Mesenchymal stem cell (in vitro differentiated cells and primary cell): ENCODE results near the gene WSCD1.
A peak's percentile ranks its signal among the peaks of the same experiment; 100 is the strongest.

Experiments
- DNase-seq: peaks from one replicate; pipeline ENCODE4 v3.0.0-alpha.2; 2013
- H2AFZ ChIP-seq: one replicate; pipeline ENCODE4 v1.6.1; 2013; ENCODE audit warnings: low read depth, mild to moderate bottlenecking, control low read depth, inconsistent platforms, low read length, moderate library complexity
- H2AK5ac ChIP-seq: 2 replicates; pipeline ENCODE4 v1.6.1; 2013; ENCODE audit warnings: low read length, moderate library complexity, mild to moderate bottlenecking, inconsistent platforms; ENCODE audit not compliant: severe bottlenecking
- H2BK120ac ChIP-seq: one replicate; pipeline ENCODE4 v1.6.1; 2013; ENCODE audit warnings: low read depth, mild to moderate bottlenecking, inconsistent platforms, low read length, moderate library complexity
- H2BK12ac ChIP-seq, 2 experiments: one replicate each; pipeline ENCODE4 v1.6.1; 2013; ENCODE audit warnings: inconsistent platforms in 2 of 2, low read length in 2 of 2, mild to moderate bottlenecking in 2 of 2, moderate library complexity in 2 of 2, control low read depth in 1 of 2
- H2BK15ac ChIP-seq: one replicate; pipeline ENCODE4 v1.6.1; 2013; ENCODE audit warnings: mild to moderate bottlenecking, low read depth, inconsistent platforms; ENCODE audit not compliant: poor library complexity, severe bottlenecking
- H2BK5ac ChIP-seq: 2 replicates; pipeline ENCODE4 v1.6.1; 2013; ENCODE audit warnings: low read depth, mild to moderate bottlenecking, low read length, control low read depth, inconsistent platforms; ENCODE audit not compliant: poor library complexity, severe bottlenecking
- H3K14ac ChIP-seq, 2 experiments: one replicate each; pipeline ENCODE4 v1.6.1; 2013; ENCODE audit warnings: inconsistent platforms in 2 of 2, low read length in 2 of 2, control low read depth in 1 of 2, mild to moderate bottlenecking in 1 of 2, moderate library complexity in 1 of 2
- H3K18ac ChIP-seq, 2 experiments: one replicate each; pipeline ENCODE4 v1.6.1; 2013; ENCODE audit warnings: inconsistent platforms in 2 of 2, low read length in 2 of 2, control low read depth in 1 of 2, low read depth in 1 of 2, mild to moderate bottlenecking in 1 of 2
- H3K23ac ChIP-seq, 2 experiments: one replicate each; pipeline ENCODE4 v1.6.1; 2013; ENCODE audit warnings: inconsistent platforms in 2 of 2, low read length in 2 of 2, mild to moderate bottlenecking in 2 of 2, moderate library complexity in 2 of 2, control low read depth in 1 of 2
- H3K27ac ChIP-seq: 2 replicates; pipeline ENCODE4 v1.5.1; 2013; ENCODE audit warnings: mild to moderate bottlenecking, moderate library complexity, low read length, control low read depth, inconsistent platforms; ENCODE audit not compliant: poor library complexity, severe bottlenecking
- H3K27me3 ChIP-seq, 2 experiments: 2 replicates each; pipeline versions ENCODE4 v1.6.1 to v1.7.0; 2013; ENCODE audit warnings: low read length in 2 of 2, mild to moderate bottlenecking in 2 of 2, moderate library complexity in 2 of 2, control low read depth in 1 of 2, inconsistent platforms in 1 of 2; ENCODE audit not compliant: control insufficient read depth in 1 of 2, insufficient read depth in 1 of 2
- H3K36me3 ChIP-seq, 2 experiments: 2 replicates each; pipeline versions ENCODE4 v1.6.1 to v1.7.0; 2013; ENCODE audit warnings: low read length in 2 of 2, control low read depth in 1 of 2, inconsistent platforms in 1 of 2, low read depth in 1 of 2, mild to moderate bottlenecking in 1 of 2; ENCODE audit not compliant: insufficient read depth in 2 of 2, control insufficient read depth in 1 of 2
- H3K4ac ChIP-seq, 2 experiments: one replicate each; pipeline ENCODE4 v1.6.1; 2013; ENCODE audit warnings: inconsistent platforms in 2 of 2, low read length in 2 of 2, mild to moderate bottlenecking in 2 of 2, moderate library complexity in 2 of 2, control low read depth in 1 of 2, low read depth in 1 of 2
- H3K4me1 ChIP-seq: 2 replicates; pipeline ENCODE4 v1.6.1; 2013; ENCODE audit warnings: low read depth, low read length, control low read depth; ENCODE audit not compliant: control insufficient read depth, insufficient read depth
- H3K4me2 ChIP-seq: 2 replicates; pipeline ENCODE4 v1.6.1; 2013; ENCODE audit warnings: low read length, mild to moderate bottlenecking, inconsistent platforms; ENCODE audit not compliant: poor library complexity, severe bottlenecking
- H3K4me3 ChIP-seq, 2 experiments: 2 replicates each; pipeline versions ENCODE4 v1.5.1 to v1.7.0; 2013; ENCODE audit warnings: low read length in 2 of 2, mild to moderate bottlenecking in 2 of 2, control low read depth in 1 of 2, low read depth in 1 of 2; ENCODE audit not compliant: insufficient read depth in 1 of 2
- H3K79me1 ChIP-seq: replicated peaks from 2 replicates; pipeline ENCODE4 v1.6.1; 2013; ENCODE audit warnings: mild to moderate bottlenecking, control low read depth, low read length, inconsistent platforms; ENCODE audit not compliant: poor library complexity, severe bottlenecking
- H3K9ac ChIP-seq: 2 replicates; pipeline ENCODE4 v1.7.0; 2013; ENCODE audit warnings: mild to moderate bottlenecking, low read length, moderate library complexity
- H3K9me3 ChIP-seq: 2 replicates; pipeline ENCODE4 v1.7.0; 2013; ENCODE audit warnings: mild to moderate bottlenecking, low read length; ENCODE audit not compliant: control insufficient read depth
- H4K8ac ChIP-seq: one replicate; pipeline ENCODE4 v1.6.1; 2013; ENCODE audit warnings: inconsistent platforms, mild to moderate bottlenecking, low read length, moderate library complexity
- H4K91ac ChIP-seq: one replicate; pipeline ENCODE4 v1.6.1; 2013; ENCODE audit warnings: mild to moderate bottlenecking, low read length, inconsistent platforms
- WGBS: methylation state at CpG from one replicate; pipeline ENCODE4 v1.1.7; 2013; ENCODE audit warnings: mixed read lengths; 5-methylcytosine and 5-hydroxymethylcytosine counted together

Gene WSCD1

DNA sequence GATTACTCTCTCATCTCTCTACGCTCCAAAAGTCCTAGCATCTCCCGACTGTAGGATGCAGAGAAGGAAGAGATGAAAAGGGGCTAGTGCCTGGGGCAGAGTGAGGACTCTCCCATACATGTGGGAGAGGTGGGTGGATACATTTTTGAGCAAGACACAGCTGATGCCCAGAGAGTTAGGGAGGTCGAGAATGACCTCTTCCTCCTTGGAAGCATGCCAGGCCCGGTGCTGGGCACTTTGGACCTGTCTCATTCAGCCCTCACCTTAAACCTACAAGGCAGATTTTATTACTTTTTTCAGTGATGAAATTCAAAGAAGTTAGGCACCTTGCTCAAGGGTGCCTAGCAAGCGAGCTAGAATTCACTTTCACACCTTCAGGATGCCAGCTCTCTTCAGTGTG lies 38.2 kb downstream of the WSCD1 start:
- no peaks in the 10 kb centered on the region for H3K4me1 ChIP-seq
- no peak overlapping the region for H2BK5ac ChIP-seq
- no peak overlapping the region for H2AFZ ChIP-seq
- H3K79me1 ChIP-seq: no peaks in the 10 kb centered on the region
- no peak overlapping the region for H3K4me3 ChIP-seq
- WGBS: 93% methylated on average over 4 of the region's 5 CpGs
- no peak overlapping the region for H2BK12ac ChIP-seq
- H3K18ac ChIP-seq: no peak overlapping the region
- no peak overlapping the region for H2AK5ac ChIP-seq
- no peak overlapping the region for H3K9ac ChIP-seq
- H3K27me3 ChIP-seq: peaks cover 0 to 12% of the 10 kb centered on the region in 2 experiments
- H2BK120ac ChIP-seq: no peak overlapping the region
- no peak overlapping the region for H3K4ac ChIP-seq
- no peak overlapping the region for H3K14ac ChIP-seq
- DNase-seq: no peak
- no peak overlapping the region for H3K23ac ChIP-seq
- H3K4me2 ChIP-seq: no peak overlapping the region
- peaks cover 3% of the 10 kb centered on the region for H3K9me3 ChIP-seq
- H4K91ac ChIP-seq: no peak overlapping the region
- H3K36me3 ChIP-seq: no peaks in the 10 kb centered on the region
- H2BK15ac ChIP-seq: no peak overlapping the region
- H3K27ac ChIP-seq: no peak overlapping the region
- H4K8ac ChIP-seq: no peak overlapping the region

DNA sequence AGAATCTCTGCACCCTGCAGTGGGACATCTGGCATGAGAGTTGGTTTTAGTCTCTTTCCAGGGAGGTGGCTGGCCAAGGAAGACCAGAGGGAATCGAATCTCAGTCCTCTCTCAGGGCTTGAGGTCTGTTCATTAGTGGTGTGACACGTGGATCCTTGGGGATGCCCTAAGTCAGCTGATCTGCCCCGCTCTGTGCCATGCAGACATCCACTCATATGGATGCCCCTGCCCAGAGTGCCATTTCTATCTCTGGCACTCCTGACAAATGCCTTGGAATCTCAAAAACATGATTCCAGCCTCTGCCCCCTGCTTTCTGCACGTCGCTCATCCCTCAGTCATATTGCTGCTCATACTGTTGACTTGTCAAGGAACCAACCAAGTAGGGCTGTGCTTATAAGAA lies 38.8 kb downstream of the WSCD1 start:
- Histone ChIP-seq H3K4me2 (no peak overlapping the region), H3K4ac (no peak overlapping the region), H3K36me3 (no peaks in the 10 kb centered on the region), H3K79me1 (no peaks in the 10 kb centered on the region), H2BK12ac (no peak overlapping the region), H3K14ac (no peak overlapping the region), H3K18ac (no peak overlapping the region), H2BK15ac (no peak overlapping the region), H4K8ac (no peak overlapping the region), H3K27me3 (peaks cover 0 to 12% of the 10 kb centered on the region in 2 experiments), H2BK120ac (no peak overlapping the region), H3K27ac (no peak overlapping the region), H3K9me3 (peaks cover 3% of the 10 kb centered on the region), H2BK5ac (no peak overlapping the region), H2AK5ac (no peak overlapping the region), H3K4me1 (no peaks in the 10 kb centered on the region), H2AFZ (no peak overlapping the region), H3K4me3 (no peak overlapping the region), H3K23ac (no peak overlapping the region), H3K9ac (no peak overlapping the region), H4K91ac (no peak overlapping the region)
- 95% methylated on average over 5 of the region's 5 CpGs for WGBS
- no peak for DNase-seq

DNA sequence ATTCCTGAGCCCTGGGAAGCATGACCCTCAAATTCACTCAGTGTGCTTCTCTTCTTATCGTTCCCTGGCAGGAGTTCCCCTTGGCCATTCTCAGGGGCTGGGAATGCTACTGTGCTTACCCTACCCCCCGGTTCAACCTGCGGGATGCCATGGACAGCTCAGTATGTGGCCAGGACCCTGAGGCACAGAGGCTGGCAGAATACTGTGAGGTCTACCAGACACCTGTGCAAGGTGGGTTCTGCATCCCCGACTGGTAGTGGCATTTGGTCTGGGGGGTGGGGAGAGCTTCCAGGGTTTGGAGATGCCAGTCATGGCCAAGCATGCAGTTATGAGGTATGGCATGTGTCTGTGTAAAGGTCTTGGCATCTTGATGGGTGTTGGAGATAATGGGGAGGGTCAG lies 39.4 kb downstream of the WSCD1 start:
- WGBS: 97% methylated on average over 4 of the region's 4 CpGs
- H3K27ac ChIP-seq: no peak overlapping the region

DNA sequence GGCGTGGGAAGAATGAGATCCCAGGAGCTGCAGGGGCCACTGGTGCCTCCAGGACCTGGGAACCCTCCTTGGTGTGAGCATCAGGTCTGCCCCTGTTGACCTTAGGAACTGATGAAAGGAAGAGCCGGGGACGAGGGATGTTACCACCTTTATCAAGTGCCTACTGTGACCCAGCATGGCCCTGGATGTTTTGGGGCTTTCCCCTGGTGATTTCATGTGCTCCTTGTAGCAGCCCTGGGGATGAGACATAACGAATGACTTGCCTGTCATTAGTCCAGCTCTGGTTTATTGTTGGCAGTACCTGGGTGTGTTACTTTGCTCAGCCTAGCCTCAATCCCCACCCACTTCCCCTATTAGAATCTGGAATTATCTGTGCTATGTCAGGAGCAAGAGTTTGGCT lies 39.9 kb downstream of the WSCD1 start:
- no peak overlapping the region for H3K4me2 ChIP-seq
- no peak overlapping the region for H2BK5ac ChIP-seq
- H2BK15ac ChIP-seq: no peak overlapping the region
- peaks cover 3% of the 10 kb centered on the region for H3K9me3 ChIP-seq
- no peak overlapping the region for H2BK120ac ChIP-seq
- H2AFZ ChIP-seq: no peak overlapping the region
- DNase-seq: no peak
- H2BK12ac ChIP-seq: no peak overlapping the region
- H3K4ac ChIP-seq: no peak overlapping the region
- peaks cover 0 to 5% of the 10 kb centered on the region in 2 experiments for H3K27me3 ChIP-seq
- H3K27ac ChIP-seq: no peak overlapping the region
- H3K79me1 ChIP-seq: no peaks in the 10 kb centered on the region
- no peak overlapping the region for H4K8ac ChIP-seq
- H3K23ac ChIP-seq: no peak overlapping the region
- H3K4me1 ChIP-seq: no peaks in the 10 kb centered on the region
- H3K36me3 ChIP-seq: no peaks in the 10 kb centered on the region
- WGBS: 93% methylated on average over 4 of the region's 4 CpGs
- no peak overlapping the region for H4K91ac ChIP-seq
- no peak overlapping the region for H2AK5ac ChIP-seq
- H3K18ac ChIP-seq: no peak overlapping the region
- H3K14ac ChIP-seq: peak overlapping the region in 1 of 2 experiments; percentile 12
- no peak overlapping the region for H3K4me3 ChIP-seq
- H3K9ac ChIP-seq: no peak overlapping the region

More for the DNA sequence above, 39.4 kb downstream of the WSCD1 start:
- Histone ChIP-seq H4K91ac (no peak overlapping the region), H3K27me3 (peaks cover 0 to 10% of the 10 kb centered on the region in 2 experiments), H3K4me2 (no peak overlapping the region), H3K36me3 (no peaks in the 10 kb centered on the region), H3K14ac (no peak overlapping the region), H2AK5ac (no peak overlapping the region), H3K79me1 (no peaks in the 10 kb centered on the region), H2BK120ac (no peak overlapping the region), H3K4me1 (no peaks in the 10 kb centered on the region), H2BK12ac (no peak overlapping the region), H2AFZ (no peak overlapping the region), H4K8ac (no peak overlapping the region), H2BK5ac (no peak overlapping the region), H3K18ac (no peak overlapping the region), H3K23ac (no peak overlapping the region), H3K9ac (no peak overlapping the region), H3K4ac (no peak overlapping the region), H3K9me3 (peaks cover 3% of the 10 kb centered on the region), H3K4me3 (no peak overlapping the region), H2BK15ac (no peak overlapping the region)
- DNase-seq: no peak
